OCI-LY3 (cell line): ENCODE measurements around the gene INPP5A.

ENCODE experiments used
- CTCF ChIP-seq: fragments of 200-600, 300-600 bp; sonication (generic); IDR thresholded peaks from 2 replicates; pipeline ENCODE4 v1.5.1; 2014; ENCODE audit warnings: antibody characterized with exemption, low read length, low read depth
- EZH2phosphoT487 ChIP-seq: fragments of 200-600 bp; shearing (Covaris generic); IDR thresholded peaks from 2 replicates; pipeline ENCODE4 v1.6.1; 2018; ENCODE audit warnings: antibody characterized with exemption, mixed run types, low read depth

- TF ChIP-seq CTCF, result no peak
- no peak for TF ChIP-seq EZH2phosphoT487
Observed at GRCh38 chr10:132600416-132600815, 62.8 kb downstream of the INPP5A start.
